Measurements from ENCODE around the gene PTPN1. TPM values are rescaled to one million over a fixed set of nuclear protein-coding genes. Genes with fewer than 3 reads are reported as not detected.

PTPN1 gene
- total RNA-seq, 2 experiments from 2014 or later = 17.1 to 25.1 TPM

- Histone ChIP-seq H3K9me2 (ENCODE audit: insufficient read depth, low read length) (no peaks in the 10 kb centered on the region), H3K4me2 (ENCODE audit: low read length) (no peak overlapping the region), H3K36me3 (ENCODE audit: insufficient read depth, low read length) (no peaks in the 10 kb centered on the region), H3K4me3 (ENCODE audit: low read depth, low read length, poor library complexity, severe bottlenecking) (no peak overlapping the region), H2AFZ (ENCODE audit: low read length) (no peak overlapping the region), H3K9me3 (ENCODE audit: low read length) (no peaks in the 10 kb centered on the region), H3K79me2 (ENCODE audit: insufficient read depth, low read depth, low read length) (no peaks in the 10 kb centered on the region), H3K4me1 (ENCODE audit: insufficient read depth, low read length, poor library complexity, severe bottlenecking) (no peaks in the 10 kb centered on the region), H3K27ac (ENCODE audit: low read depth, low read length, poor library complexity, severe bottlenecking) (no peak overlapping the region), H4K20me1 (ENCODE audit: insufficient read depth, low read length) (no peaks in the 10 kb centered on the region)
- intact Hi-C loops (cut with micrococcal nuclease; ENCODE audit: unreplicated experiment) = loop anchor here (10.0 kb wide), 1 partner anchor 125 kb away; no protein-coding TSS in a partner anchor
- POLR2A ChIA-PET = interaction anchor here (0.6 to 1.1 kb wide), 2 partner anchors 14 to 42 kb away, joined by 3 read pairs; no protein-coding TSS in a partner anchor
- TF ChIP-seq, protein P1, sequence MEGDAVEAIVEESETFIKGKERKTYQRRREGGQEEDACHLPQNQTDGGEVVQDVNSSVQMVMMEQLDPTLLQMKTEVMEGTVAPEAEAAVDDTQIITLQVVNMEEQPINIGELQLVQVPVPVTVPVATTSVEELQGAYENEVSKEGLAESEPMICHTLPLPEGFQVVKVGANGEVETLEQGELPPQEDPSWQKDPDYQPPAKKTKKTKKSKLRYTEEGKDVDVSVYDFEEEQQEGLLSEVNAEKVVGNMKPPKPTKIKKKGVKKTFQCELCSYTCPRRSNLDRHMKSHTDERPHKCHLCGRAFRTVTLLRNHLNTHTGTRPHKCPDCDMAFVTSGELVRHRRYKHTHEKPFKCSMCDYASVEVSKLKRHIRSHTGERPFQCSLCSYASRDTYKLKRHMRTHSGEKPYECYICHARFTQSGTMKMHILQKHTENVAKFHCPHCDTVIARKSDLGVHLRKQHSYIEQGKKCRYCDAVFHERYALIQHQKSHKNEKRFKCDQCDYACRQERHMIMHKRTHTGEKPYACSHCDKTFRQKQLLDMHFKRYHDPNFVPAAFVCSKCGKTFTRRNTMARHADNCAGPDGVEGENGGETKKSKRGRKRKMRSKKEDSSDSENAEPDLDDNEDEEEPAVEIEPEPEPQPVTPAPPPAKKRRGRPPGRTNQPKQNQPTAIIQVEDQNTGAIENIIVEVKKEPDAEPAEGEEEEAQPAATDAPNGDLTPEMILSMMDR (conservative IDR thresholded peaks at IDR 0.05; ENCODE audit: low read length) = no peak
- TF ChIP-seq EZH2phosphoT487 (IDR thresholded peaks at IDR 0.05; ENCODE audit: borderline replicate concordance, low read depth, low read length) = no peak
- CTCF ChIA-PET (ENCODE audit: unreplicated experiment) = no interaction called here
- no peak for DNase-seq (ENCODE audit: low spot score)
- BruUV-seq (replicated peaks) = no TSS peak
Observed at GRCh38 chr20:50469796-50470195, 40.4 kb upstream of the PTPN1 start.

DNA sequence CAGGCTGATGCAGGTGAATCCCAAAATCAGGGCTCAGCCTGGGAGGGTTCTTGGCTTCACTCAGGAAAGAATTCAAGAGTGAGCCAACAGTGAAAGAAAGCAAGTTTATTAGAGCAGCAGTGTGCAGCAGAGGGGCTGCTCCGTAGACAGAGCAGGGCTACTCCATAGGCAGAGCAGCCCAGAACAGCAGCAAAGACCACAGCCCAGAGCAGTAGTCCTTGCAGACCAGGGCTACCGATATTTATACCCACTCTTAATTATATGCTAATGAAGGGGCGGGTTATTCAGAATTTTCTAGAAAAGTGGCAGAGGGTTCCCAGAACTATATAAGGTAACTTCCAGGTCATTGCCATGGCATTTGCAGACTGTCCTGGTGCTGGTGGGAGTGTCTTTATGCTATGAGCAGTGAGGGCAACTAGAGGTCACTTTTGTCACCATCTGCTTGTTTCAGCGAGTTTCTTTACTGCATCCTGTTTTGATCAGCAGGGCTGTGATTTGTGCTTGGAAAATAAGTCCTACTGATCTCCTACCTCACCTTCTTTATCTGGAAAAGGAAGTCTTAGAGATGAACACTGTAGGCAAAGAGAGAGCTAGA is 39.8 kb upstream of the PTPN1 start:
- no peaks in the 10 kb centered on the region for H3K4me1 ChIP-seq (ENCODE audit: insufficient read depth, low read length, poor library complexity, severe bottlenecking)
- H3K36me3 ChIP-seq (ENCODE audit: insufficient read depth, low read length) = no peaks in the 10 kb centered on the region
- H3K9me2 ChIP-seq (ENCODE audit: insufficient read depth, low read length) = no peaks in the 10 kb centered on the region
- ChIA-PET POLR2A (no interaction called here), CTCF (ENCODE audit: unreplicated experiment) (no interaction called here)
- H4K20me1 ChIP-seq (ENCODE audit: insufficient read depth, low read length) = no peaks in the 10 kb centered on the region
- H3K4me3 ChIP-seq (ENCODE audit: low read depth, low read length, poor library complexity, severe bottlenecking) = no peak overlapping the region
- H3K79me2 ChIP-seq (ENCODE audit: insufficient read depth, low read depth, low read length) = no peaks in the 10 kb centered on the region
- intact Hi-C loops (cut with micrococcal nuclease; ENCODE audit: unreplicated experiment) = no loop called here
- no peak for DNase-seq (ENCODE audit: low spot score)
- BruUV-seq (replicated peaks) = no TSS peak
- H3K27ac ChIP-seq (ENCODE audit: low read depth, low read length, poor library complexity, severe bottlenecking) = no peak overlapping the region
- no peak overlapping the region for H3K4me2 ChIP-seq (ENCODE audit: low read length)
- H2AFZ ChIP-seq (ENCODE audit: low read length) = no peak overlapping the region
- TF ChIP-seq, protein P1 (conservative IDR thresholded peaks at IDR 0.05; ENCODE audit: low read length) = no peak
- TF ChIP-seq EZH2phosphoT487 (IDR thresholded peaks at IDR 0.05; ENCODE audit: borderline replicate concordance, low read depth, low read length) = no peak
- no peaks in the 10 kb centered on the region for H3K9me3 ChIP-seq (ENCODE audit: low read length)

GRCh38 chr20:50471231-50471630 is 39.0 kb upstream of the PTPN1 start:
- no peaks in the 10 kb centered on the region for H3K9me3 ChIP-seq (ENCODE audit: low read length)
- CTCF ChIA-PET (ENCODE audit: unreplicated experiment) = no interaction called here
- no peaks in the 10 kb centered on the region for H3K79me2 ChIP-seq (ENCODE audit: insufficient read depth, low read depth, low read length)
- H3K4me2 ChIP-seq (ENCODE audit: low read length) = no peak overlapping the region
- no peaks in the 10 kb centered on the region for H3K9me2 ChIP-seq (ENCODE audit: insufficient read depth, low read length)
- POLR2A ChIA-PET = interaction anchor here (0.7 kb wide), 1 partner anchor 146 kb away, joined by 3 read pairs; no protein-coding TSS in a partner anchor
- DNase-seq (ENCODE audit: low spot score) = no peak
- H4K20me1 ChIP-seq (ENCODE audit: insufficient read depth, low read length) = no peaks in the 10 kb centered on the region
- BruUV-seq (replicated peaks) = no TSS peak
- no peak overlapping the region for H3K4me3 ChIP-seq (ENCODE audit: low read depth, low read length, poor library complexity, severe bottlenecking)
- H2AFZ ChIP-seq (ENCODE audit: low read length) = no peak overlapping the region
- no peaks in the 10 kb centered on the region for H3K36me3 ChIP-seq (ENCODE audit: insufficient read depth, low read length)
- H3K4me1 ChIP-seq (ENCODE audit: insufficient read depth, low read length, poor library complexity, severe bottlenecking) = no peaks in the 10 kb centered on the region
- H3K27ac ChIP-seq (ENCODE audit: low read depth, low read length, poor library complexity, severe bottlenecking) = no peak overlapping the region
- intact Hi-C loops (cut with micrococcal nuclease; ENCODE audit: unreplicated experiment) = no loop called here
- TF ChIP-seq, protein P1 (conservative IDR thresholded peaks at IDR 0.05; ENCODE audit: low read length) = no peak
- no peak for TF ChIP-seq EZH2phosphoT487 (IDR thresholded peaks at IDR 0.05; ENCODE audit: borderline replicate concordance, low read depth, low read length)
